Rectal smooth muscle tissue (tissue), 1 donor: ENCODE results near the gene PADI2.

Experiments
- H3K27ac ChIP-seq: one replicate; pipeline ENCODE4 v1.7.0; 2013; ENCODE audit warnings: low read depth, low read length, inconsistent platforms
- H3K27me3 ChIP-seq: one replicate; pipeline ENCODE4 v1.7.0; 2013; ENCODE audit warnings: low read length; ENCODE audit not compliant: control insufficient read depth, insufficient read depth
- H3K36me3 ChIP-seq: one replicate; pipeline ENCODE4 v1.7.0; 2013; ENCODE audit warnings: low read length; ENCODE audit not compliant: control insufficient read depth, insufficient read depth
- H3K4me1 ChIP-seq: one replicate; pipeline ENCODE4 v1.7.0; 2013; ENCODE audit warnings: low read length; ENCODE audit not compliant: control insufficient read depth, insufficient read depth
- H3K4me3 ChIP-seq: one replicate; pipeline ENCODE4 v1.7.0; 2013; ENCODE audit warnings: low read length
- H3K9ac ChIP-seq: one replicate; pipeline ENCODE4 v1.7.0; 2013; ENCODE audit warnings: low read length

PADI2 gene

GRCh38 chr1:17156108-17156507 is 36.9 kb upstream of the PADI2 start:
- Histone ChIP-seq H3K4me1 (no peaks in the 10 kb centered on the region), H3K4me3 (no peak overlapping the region), H3K36me3 (no peaks in the 10 kb centered on the region), H3K27me3 (no peaks in the 10 kb centered on the region), H3K27ac (no peak overlapping the region), H3K9ac (no peak overlapping the region)

DNA sequence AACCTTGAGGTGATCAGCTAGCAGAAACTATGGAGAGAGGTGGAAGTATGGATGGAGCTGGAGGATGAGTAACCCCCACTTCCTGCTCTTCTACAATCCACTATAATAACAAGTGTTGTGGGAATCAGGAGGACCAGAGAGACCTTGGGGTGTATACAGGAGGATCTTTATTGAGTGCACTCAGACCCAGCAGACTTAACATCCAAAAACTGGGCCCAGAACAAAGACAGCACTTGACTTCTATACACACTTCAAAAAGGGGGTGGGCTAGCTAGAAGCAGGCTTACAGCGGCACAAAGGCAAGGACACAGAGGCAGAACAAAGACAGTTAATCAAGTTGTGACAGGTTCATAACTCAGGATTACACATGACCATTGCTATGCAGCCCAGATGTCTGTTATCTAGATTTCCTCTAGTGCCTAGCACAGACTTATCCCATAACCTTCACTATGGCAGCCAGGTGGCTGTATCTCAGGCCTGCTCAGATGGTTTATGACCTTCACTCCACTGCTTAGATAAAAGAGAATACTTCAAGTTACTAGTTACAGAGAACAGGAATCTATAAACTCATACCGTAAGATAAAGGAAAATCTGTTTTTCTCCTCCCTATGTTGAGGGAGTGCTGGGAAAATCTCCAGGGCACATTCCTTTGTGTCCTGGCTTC is 36.1 kb upstream of the PADI2 start:
- H3K9ac ChIP-seq = no peak overlapping the region
- no peaks in the 10 kb centered on the region for H3K4me1 ChIP-seq
- H3K36me3 ChIP-seq = no peaks in the 10 kb centered on the region
- H3K27me3 ChIP-seq = no peaks in the 10 kb centered on the region
- no peak overlapping the region for H3K27ac ChIP-seq
- no peak overlapping the region for H3K4me3 ChIP-seq

- H3K4me1 ChIP-seq = no peaks in the 10 kb centered on the region
- no peak overlapping the region for H3K27ac ChIP-seq
- H3K4me3 ChIP-seq = no peak overlapping the region
- peaks cover 8% of the 10 kb centered on the region for H3K27me3 ChIP-seq
- H3K36me3 ChIP-seq = no peaks in the 10 kb centered on the region
- H3K9ac ChIP-seq = no peak overlapping the region
These were observed 30.5 kb upstream of the PADI2 start for GRCh38 chr1:17149771-17150170.

DNA sequence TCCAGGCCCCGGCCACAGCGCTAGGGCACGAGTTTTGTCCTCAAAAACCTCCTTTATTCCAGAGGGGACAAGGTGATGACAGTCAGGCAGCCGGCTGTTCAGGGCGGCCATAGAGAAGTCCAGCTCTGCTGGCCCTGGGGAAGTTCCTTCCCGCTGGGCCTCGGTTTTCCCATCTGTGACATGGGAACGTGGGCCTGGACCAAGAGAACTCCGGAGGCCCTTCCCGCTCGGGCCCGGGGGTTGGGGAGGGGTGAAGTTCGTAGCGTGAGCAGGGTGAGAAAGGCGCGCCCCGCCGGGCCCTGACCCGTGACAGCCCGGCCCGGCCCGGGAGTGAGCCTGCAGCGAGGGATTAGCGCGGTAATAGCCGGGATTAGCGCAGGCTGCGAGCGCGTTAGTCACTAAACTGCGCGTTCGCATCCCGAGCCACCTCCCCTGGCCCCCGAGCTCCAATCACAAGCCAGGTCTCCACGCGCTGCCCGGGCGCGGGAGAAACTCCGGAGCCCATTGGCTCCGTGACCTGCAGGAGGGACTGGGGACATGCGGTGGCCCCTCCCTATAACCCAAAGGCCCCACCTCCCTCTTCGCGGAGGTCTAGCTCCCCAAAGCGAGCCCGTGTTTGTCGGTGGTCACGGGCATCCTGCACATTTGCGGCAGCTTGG is 29.8 kb upstream of the PADI2 start:
- Histone ChIP-seq H3K27me3 (peaks cover 8% of the 10 kb centered on the region), H3K4me1 (no peaks in the 10 kb centered on the region), H3K27ac (no peak overlapping the region)

DNA sequence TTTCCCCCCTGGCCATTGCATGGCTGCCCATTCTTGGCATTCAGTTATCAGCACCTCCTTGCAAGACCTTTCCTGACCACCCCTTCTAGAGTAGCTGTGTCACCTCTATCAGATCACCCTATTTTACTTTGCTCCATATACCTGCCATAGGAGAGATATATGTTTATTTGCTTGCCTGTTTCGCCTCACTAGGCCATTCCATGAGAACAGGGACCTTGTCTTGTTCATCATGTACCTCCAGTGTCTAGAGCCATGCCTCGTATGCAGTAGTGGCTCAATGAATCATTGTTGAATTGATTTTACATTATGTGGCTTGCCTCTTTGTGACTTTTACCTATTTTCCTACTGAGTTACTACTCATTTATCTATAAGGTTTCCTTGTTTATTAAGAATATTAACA is 26.4 kb upstream of the PADI2 start:
- H3K27me3 ChIP-seq = peaks cover 8% of the 10 kb centered on the region
- no peaks in the 10 kb centered on the region for H3K4me1 ChIP-seq
- no peak overlapping the region for H3K4me3 ChIP-seq
- H3K9ac ChIP-seq = no peak overlapping the region
- no peak overlapping the region for H3K27ac ChIP-seq
- no peaks in the 10 kb centered on the region for H3K36me3 ChIP-seq

More for the DNA sequence above, 29.8 kb upstream of the PADI2 start:
- no peak overlapping the region for H3K4me3 ChIP-seq
- no peak overlapping the region for H3K9ac ChIP-seq
- H3K36me3 ChIP-seq = no peaks in the 10 kb centered on the region

DNA sequence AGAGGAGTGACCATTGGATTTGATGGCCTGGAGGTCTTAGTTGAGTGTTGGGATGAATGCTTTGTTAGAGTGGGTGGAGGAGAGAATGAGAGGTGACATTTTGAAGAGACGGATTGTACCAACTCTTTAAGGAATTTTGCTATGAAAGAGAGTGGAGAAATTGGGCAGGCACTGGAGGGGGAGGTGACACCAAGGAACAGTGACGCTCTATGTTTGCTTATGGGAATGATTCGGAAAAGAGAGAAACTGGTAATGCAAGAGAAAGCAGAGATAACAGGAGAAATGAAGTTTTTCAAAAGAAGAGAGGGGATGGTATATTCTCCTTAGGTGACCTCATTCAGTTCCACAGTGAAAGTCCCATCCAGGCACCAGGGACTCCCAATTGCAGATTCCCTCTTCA is 24.5 kb upstream of the PADI2 start:
- Histone ChIP-seq H3K36me3 (no peaks in the 10 kb centered on the region), H3K27me3 (no peaks in the 10 kb centered on the region), H3K4me1 (no peaks in the 10 kb centered on the region), H3K27ac (no peak overlapping the region), H3K9ac (no peak overlapping the region), H3K4me3 (no peak overlapping the region)

- H3K4me1 ChIP-seq = no peaks in the 10 kb centered on the region
- no peaks in the 10 kb centered on the region for H3K27me3 ChIP-seq
- H3K4me3 ChIP-seq = no peak overlapping the region
- no peak overlapping the region for H3K27ac ChIP-seq
- H3K9ac ChIP-seq = no peak overlapping the region
- no peaks in the 10 kb centered on the region for H3K36me3 ChIP-seq
These were observed 22.4 kb upstream of the PADI2 start for GRCh38 chr1:17141441-17142197.

- H3K27me3 ChIP-seq = no peaks in the 10 kb centered on the region
- no peaks in the 10 kb centered on the region for H3K36me3 ChIP-seq
- H3K27ac ChIP-seq = no peak overlapping the region
- H3K4me3 ChIP-seq = no peak overlapping the region
- H3K9ac ChIP-seq = no peak overlapping the region
- H3K4me1 ChIP-seq = no peaks in the 10 kb centered on the region
These were observed 21.0 kb upstream of the PADI2 start for GRCh38 chr1:17140279-17140678.

- Histone ChIP-seq H3K4me1 (no peaks in the 10 kb centered on the region), H3K27ac (no peak overlapping the region), H3K27me3 (no peaks in the 10 kb centered on the region), H3K4me3 (no peak overlapping the region), H3K9ac (no peak overlapping the region), H3K36me3 (no peaks in the 10 kb centered on the region)
These were observed 20.4 kb upstream of the PADI2 start for GRCh38 chr1:17139637-17140036.

- Histone ChIP-seq H3K4me1 (no peaks in the 10 kb centered on the region), H3K4me3 (no peak overlapping the region), H3K27me3 (no peaks in the 10 kb centered on the region), H3K36me3 (no peaks in the 10 kb centered on the region), H3K9ac (no peak overlapping the region), H3K27ac (no peak overlapping the region)
These were observed 18.2 kb upstream of the PADI2 start for GRCh38 chr1:17137441-17137840.

DNA sequence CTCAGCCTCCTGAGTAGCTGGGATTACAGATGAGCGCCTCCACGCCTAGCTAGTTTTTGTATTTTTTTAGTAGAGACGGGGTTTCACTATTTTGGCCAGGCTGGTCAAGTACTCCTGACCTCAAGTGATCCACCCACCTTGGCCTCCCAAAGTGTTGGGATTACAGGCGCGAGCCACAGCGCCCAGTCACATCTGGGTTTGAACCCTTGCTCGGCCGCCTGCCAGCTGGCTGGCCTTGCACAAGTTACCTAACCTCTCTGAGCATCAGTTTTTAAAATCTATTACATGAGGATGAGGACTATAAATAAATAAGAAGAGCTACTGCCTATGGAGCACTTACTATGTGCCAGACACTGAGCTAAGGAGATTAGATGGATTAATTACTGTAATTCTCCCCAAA is 17.7 kb upstream of the PADI2 start:
- Histone ChIP-seq H3K9ac (no peak overlapping the region), H3K4me3 (no peak overlapping the region), H3K27me3 (no peaks in the 10 kb centered on the region), H3K36me3 (no peaks in the 10 kb centered on the region), H3K4me1 (no peaks in the 10 kb centered on the region), H3K27ac (no peak overlapping the region)

GRCh38 chr1:17136145-17136544 is 16.9 kb upstream of the PADI2 start:
- H3K4me3 ChIP-seq = no peak overlapping the region
- H3K4me1 ChIP-seq = no peaks in the 10 kb centered on the region

More at GRCh38 chr1:17136145-17136544, 16.9 kb upstream of the PADI2 start:
- no peaks in the 10 kb centered on the region for H3K27me3 ChIP-seq
- no peaks in the 10 kb centered on the region for H3K36me3 ChIP-seq
- no peak overlapping the region for H3K9ac ChIP-seq
- H3K27ac ChIP-seq = no peak overlapping the region
